BJ (cell line): Measurements from ENCODE around the gene MSANTD7. TPM values are rescaled to one million over a fixed set of nuclear protein-coding genes. Genes with fewer than 3 reads are reported as not detected.

ENCODE experiments used
- CTCF ChIA-PET: fragments of 350-600 bp; formaldehyde crosslinking; extraction: SDS; loops from one replicate; lab custom pipeline; 2021; ENCODE audit warnings: antibody characterized with exemption, inconsistent platforms; lab: Yijun Ruan, JAX
- POLR2A ChIA-PET: fragments of 300-600 bp; sonication (Branson Sonifier 250); formaldehyde crosslinking; extraction: SDS; loops from one replicate; lab custom pipeline; 2021; ENCODE audit warnings: antibody characterized with exemption; lab: Charles Lee
- DNase-seq: peaks from one replicate; pipeline ENCODE4 v3.0.0-alpha.2; 2011; ENCODE audit warnings: low read depth
- H3K27me3 ChIP-seq: 2 replicates; pipeline ENCODE4 v1.6.0; 2011; ENCODE audit warnings: low read length; ENCODE audit not compliant: control insufficient read depth, insufficient read depth
- H3K36me3 ChIP-seq: 2 replicates; pipeline ENCODE4 v1.5.1; 2011; ENCODE audit warnings: low read length; ENCODE audit not compliant: control insufficient read depth, insufficient read depth
- H3K4me3 ChIP-seq: 2 replicates; pipeline ENCODE4 v1.5.1; 2011; ENCODE audit warnings: low read depth, mild to moderate bottlenecking, control low read depth, low read length
- polyA plus RNA-seq: library from polyadenylated mRNA; depleted of rRNA; stranded (reverse); fragments of >200 nt; gene quantifications from 2 replicates; pipeline ENCODE4 v1.2.3, GENCODE V29; 2011
- TF ChIP-seq, protein P1 (sequence below): IDR thresholded peaks from 2 replicates; pipeline ENCODE4 v1.5.1; 2011; ENCODE audit warnings: low read depth, mild to moderate bottlenecking, control low read depth, inconsistent platforms, low read length, moderate library complexity; ENCODE audit not compliant: insufficient read depth

MSANTD7 gene
- polyA plus RNA-seq, 1 experiment = 4.2 TPM

DNA sequence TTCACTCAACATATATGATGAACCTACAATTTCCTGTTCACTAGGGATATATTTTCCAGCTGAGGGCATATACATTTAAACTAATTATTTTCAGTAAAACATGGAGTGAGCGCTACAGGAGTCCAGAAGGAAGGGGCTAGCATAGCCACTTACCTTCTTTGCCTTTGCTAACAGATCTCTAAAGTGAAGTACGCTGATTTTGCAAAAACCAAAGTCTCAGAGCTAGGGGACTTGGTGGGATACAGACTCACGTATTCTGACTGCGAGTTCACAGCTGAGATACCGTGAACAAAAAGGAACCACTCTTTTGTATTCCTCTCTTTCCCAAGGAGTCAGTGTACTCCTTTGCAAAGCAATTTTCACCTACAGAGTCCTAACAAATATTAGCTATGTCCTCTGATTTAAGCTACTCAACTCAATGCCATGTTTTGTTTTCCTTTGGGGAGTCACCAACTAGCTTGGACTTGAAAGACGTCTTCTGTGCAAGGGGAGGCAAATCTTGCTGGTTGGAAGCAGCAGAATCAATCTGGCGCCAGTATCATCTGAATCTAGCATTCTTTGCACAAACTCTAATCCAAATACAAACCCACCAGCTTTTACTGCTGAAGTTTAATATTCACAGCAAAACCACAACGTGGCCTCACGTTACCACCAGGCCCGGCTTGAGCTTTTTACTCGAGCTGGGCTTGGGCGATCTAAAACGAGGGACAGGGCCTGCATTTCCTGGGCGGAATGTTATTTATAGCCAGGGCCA, 926 bp upstream of the MSANTD7 start:
- POLR2A ChIA-PET = interaction anchor here (0.6 kb wide), 1 partner anchor 81 kb away, joined by 3 read pairs; no protein-coding TSS in a partner anchor
- DNase-seq = no peak
- Histone ChIP-seq H3K4me3 (peak overlapping the region; percentile 63), H3K27me3 (no peaks in the 10 kb centered on the region), H3K36me3 (peaks cover 4% of the 10 kb centered on the region; the same call in 1 of the 2 replicates)
- TF ChIP-seq, protein P1, sequence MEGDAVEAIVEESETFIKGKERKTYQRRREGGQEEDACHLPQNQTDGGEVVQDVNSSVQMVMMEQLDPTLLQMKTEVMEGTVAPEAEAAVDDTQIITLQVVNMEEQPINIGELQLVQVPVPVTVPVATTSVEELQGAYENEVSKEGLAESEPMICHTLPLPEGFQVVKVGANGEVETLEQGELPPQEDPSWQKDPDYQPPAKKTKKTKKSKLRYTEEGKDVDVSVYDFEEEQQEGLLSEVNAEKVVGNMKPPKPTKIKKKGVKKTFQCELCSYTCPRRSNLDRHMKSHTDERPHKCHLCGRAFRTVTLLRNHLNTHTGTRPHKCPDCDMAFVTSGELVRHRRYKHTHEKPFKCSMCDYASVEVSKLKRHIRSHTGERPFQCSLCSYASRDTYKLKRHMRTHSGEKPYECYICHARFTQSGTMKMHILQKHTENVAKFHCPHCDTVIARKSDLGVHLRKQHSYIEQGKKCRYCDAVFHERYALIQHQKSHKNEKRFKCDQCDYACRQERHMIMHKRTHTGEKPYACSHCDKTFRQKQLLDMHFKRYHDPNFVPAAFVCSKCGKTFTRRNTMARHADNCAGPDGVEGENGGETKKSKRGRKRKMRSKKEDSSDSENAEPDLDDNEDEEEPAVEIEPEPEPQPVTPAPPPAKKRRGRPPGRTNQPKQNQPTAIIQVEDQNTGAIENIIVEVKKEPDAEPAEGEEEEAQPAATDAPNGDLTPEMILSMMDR = no peak
- CTCF ChIA-PET = interaction anchor here (1.4 to 1.7 kb wide), 4 partner anchors 10 to 338 kb away, joined by 4 to 13 read pairs (median 4); no protein-coding TSS in a partner anchor

DNA sequence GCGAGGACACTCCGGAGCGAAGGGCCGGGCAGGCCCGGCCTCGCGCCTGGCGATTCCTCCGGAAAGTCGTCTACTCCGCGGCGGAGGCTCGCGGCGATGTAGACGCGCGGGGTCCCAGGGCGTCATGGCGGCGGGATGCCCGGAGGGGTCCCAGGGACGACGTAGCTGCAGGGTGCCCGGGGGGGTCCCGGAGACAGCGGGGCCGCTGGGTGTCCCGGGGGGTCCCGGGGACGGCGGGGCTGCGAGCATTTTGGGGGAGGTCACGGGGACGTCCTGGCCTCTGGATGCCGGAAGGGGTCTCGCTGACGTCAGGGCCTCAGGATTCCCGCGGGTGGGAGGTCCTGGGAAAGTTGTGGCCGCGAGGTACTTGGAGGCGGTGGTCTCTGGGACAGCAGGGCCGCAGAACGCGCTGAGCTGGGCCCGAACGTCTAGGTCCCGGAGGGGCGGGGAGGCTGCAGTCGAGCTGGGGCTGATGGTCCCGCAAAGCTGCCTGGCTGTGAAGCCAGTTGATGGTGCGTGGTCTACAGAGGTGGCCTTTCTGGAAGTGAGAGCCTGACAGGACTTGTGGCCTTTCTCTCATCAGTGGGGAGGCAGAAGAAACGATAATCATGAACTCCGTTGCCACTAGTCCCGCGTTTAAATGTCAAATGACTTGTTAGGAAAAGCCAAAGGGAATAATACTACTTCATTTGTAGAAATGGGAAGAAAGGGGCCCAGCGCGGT, 637 bp downstream of the MSANTD7 start:
- ChIA-PET POLR2A (interaction anchor here (0.6 kb wide), 1 partner anchor 249 kb away, joined by 11 read pairs; no protein-coding TSS in a partner anchor), CTCF (interaction anchor here (1.0 to 1.7 kb wide), 3 partner anchors 12 to 302 kb away, joined by 3 to 13 read pairs (median 4); no protein-coding TSS in a partner anchor)
- no peak for DNase-seq
- H3K4me3 ChIP-seq = peak overlapping the region; percentile 84
- H3K27me3 ChIP-seq = no peaks in the 10 kb centered on the region
- TF ChIP-seq, protein P1 = no peak
- peaks cover 8% of the 10 kb centered on the region for H3K36me3 ChIP-seq

DNA sequence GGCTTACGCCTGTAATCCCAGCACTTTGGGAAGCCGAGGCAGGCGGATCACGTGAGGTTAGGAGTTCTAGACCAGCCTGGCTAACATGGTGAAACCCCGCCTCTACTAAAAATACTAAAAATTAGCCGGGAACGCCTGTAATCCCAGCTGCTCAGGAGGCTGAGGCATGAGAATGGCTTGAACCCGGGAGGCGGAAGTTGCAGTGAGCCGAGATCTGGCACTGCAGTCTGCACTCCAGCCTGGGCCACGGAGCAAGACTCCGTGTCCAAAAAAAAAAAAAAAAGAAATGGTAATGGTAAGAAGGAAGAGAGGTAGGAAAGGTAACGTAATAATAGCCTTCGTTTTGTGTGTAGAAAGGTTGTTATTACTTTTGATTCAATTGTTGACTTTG, 1.2 kb downstream of the MSANTD7 start:
- Histone ChIP-seq H3K36me3 (peaks cover 8% of the 10 kb centered on the region), H3K4me3 (peak overlapping the region; percentile 84), H3K27me3 (no peaks in the 10 kb centered on the region)
- CTCF ChIA-PET = interaction anchor here (0.7 to 1.0 kb wide), 2 partner anchors 302 to 902 kb away, joined by 3 to 4 read pairs; no protein-coding TSS in a partner anchor
- POLR2A ChIA-PET = interaction anchor here (0.6 kb wide), 1 partner anchor 250 kb away, joined by 11 read pairs; no protein-coding TSS in a partner anchor
- TF ChIP-seq, protein P1 = no peak
- DNase-seq = no peak

DNA sequence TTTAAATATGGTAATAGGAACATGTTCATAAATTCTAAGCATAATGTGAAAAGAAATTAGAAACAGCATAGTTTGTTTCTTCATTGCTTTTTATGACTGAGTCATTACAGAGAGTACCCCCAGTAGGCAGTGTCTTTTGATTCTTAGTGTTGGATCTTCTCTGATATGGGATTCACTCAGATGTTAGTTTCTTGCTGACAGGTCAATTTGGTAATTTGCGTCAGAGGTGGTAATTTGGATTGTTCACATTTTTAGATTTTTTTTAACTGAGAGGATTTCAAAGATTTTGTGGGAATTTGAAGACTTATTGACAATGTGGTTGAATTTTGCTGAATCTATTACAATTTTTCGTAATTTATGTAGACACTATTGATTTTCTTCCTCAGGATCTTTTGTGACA, 2.1 kb downstream of the MSANTD7 start:
- no peak for DNase-seq
- Histone ChIP-seq H3K4me3 (no peak overlapping the region), H3K27me3 (no peaks in the 10 kb centered on the region), H3K36me3 (peaks cover 8% of the 10 kb centered on the region)
- TF ChIP-seq, protein P1 = no peak
- POLR2A ChIA-PET = no interaction called here
- CTCF ChIA-PET = no interaction called here
